Activated CD4-positive, alpha-beta memory T cell treated with anti-CD3 and anti-CD28 coated beads, Interleukin-2, amount 10 ng/mL, durations not matched to agents 7 days and 5 days (primary cell): Measurements from ENCODE around the gene CCDC154. TPM values are rescaled to one million over a fixed set of nuclear protein-coding genes. Genes with fewer than 3 reads are reported as not detected.
A peak's percentile ranks its signal among the peaks of the same experiment; 100 is the strongest.

ENCODE experiments used
- CTCF ChIA-PET: fragments of 350-600 bp; sonication (Branson Sonifier 250); formaldehyde crosslinking; loops from one replicate; lab custom pipeline; 2021; ENCODE audit warnings: antibody characterized with exemption, inconsistent platforms; lab: Charles Lee
- POLR2A ChIA-PET: fragments of 350-600 bp; sonication (Branson Sonifier 250); formaldehyde crosslinking; loops from one replicate; lab custom pipeline; 2021; ENCODE audit warnings: antibody characterized with exemption; lab: Charles Lee
- DNase-seq: peaks from one replicate; pipeline ENCODE4 v3.0.0-alpha.2; 2020
- H3K27ac Mint-ChIP-seq: one replicate; pipeline ENCODE4 v1.8.0; 2021; ENCODE audit warnings: mild to moderate bottlenecking, mixed read lengths
- H3K27me3 Mint-ChIP-seq: one replicate; pipeline ENCODE4 v1.8.0; 2021; ENCODE audit warnings: mixed read lengths
- H3K36me3 Mint-ChIP-seq: one replicate; pipeline ENCODE4 v1.8.0; 2021; ENCODE audit warnings: low read depth, mixed read lengths
- H3K4me1 Mint-ChIP-seq: one replicate; pipeline ENCODE4 v1.8.0; 2021; ENCODE audit warnings: mixed read lengths
- H3K4me3 Mint-ChIP-seq: one replicate; pipeline ENCODE4 v1.8.0; 2021; ENCODE audit warnings: mild to moderate bottlenecking, mixed read lengths
- H3K9me3 Mint-ChIP-seq: one replicate; pipeline ENCODE4 v1.8.0; 2021; ENCODE audit warnings: mixed read lengths
- total RNA-seq, 2 experiments: library from RNA; stranded (reverse); gene quantifications; one replicate each; pipeline ENCODE4 v1.2.3, GENCODE V29; 2021

CCDC154 gene, protein sequence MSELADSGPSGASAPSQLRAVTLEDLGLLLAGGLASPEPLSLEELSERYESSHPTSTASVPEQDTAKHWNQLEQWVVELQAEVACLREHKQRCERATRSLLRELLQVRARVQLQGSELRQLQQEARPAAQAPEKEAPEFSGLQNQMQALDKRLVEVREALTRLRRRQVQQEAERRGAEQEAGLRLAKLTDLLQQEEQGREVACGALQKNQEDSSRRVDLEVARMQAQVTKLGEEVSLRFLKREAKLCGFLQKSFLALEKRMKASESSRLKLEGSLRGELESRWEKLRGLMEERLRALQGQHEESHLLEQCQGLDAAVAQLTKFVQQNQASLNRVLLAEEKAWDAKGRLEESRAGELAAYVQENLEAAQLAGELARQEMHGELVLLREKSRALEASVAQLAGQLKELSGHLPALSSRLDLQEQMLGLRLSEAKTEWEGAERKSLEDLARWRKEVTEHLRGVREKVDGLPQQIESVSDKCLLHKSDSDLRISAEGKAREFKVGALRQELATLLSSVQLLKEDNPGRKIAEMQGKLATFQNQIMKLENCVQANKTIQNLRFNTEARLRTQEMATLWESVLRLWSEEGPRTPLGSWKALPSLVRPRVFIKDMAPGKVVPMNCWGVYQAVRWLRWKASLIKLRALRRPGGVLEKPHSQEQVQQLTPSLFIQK
- total RNA-seq = 1 to 10 TPM; 1.6 to 2.2 TPM

DNA sequence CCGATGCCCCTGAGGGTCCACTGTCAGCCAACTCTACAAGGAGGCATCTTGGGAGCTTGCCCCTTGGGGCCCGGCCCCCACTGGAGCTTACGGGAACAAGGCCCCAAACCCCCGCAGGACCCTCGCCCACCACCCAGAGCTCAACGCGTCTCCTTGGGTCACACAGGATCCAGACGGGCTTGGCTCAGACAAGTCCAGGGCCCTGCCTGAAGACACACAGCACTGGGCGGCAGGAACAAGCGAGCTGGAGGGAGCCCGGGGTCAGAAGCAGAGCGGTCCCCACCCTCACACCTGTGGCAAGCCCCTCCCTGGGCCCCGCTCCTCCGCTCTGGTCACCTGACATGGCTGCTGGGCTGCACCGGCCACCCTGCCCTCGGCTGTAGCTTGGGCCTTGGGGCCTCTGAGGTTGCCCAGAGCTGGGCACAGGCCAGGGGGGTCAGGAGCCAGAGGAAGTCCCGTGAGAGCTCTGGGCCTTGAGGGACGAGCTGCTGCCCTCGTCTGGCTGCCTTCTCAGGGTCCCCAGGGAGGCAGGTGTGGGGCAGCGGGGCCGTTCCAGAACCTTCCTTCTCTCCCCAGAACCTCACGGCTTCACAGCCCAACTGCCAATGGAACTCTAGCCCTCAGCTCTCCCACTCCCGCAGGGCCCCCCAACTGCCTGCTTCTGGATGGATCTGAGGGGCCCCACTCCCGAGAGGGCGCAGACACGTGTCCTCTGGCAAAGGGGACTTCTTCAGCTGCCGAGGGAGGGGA is at the start of gene CCDC154:
Gene CCDC154 (minus strand): TSS at position 577 of the 750 bp plus-strand sequence. CDS start 234 bp downstream, at position 343.
- Mint-ChIP-seq H3K27me3 (no peaks in the 10 kb centered on the region), H3K4me1 (no peaks in the 10 kb centered on the region), H3K27ac (no peak within 1 kb of the TSS), H3K9me3 (no peaks in the 10 kb centered on the region), H3K4me3 (no peak within 1 kb of the TSS), H3K36me3 (no peaks in the 10 kb centered on the region)
- CTCF ChIA-PET = interaction anchor here (1.6 kb wide), 1 partner anchor 23 kb away, joined by 3 read pairs; no protein-coding TSS in a partner anchor
- DNase-seq = no peak
- POLR2A ChIA-PET = interaction anchor here (0.8 kb wide), 1 partner anchor 7 kb away, joined by 3 read pairs; no protein-coding TSS in a partner anchor

GRCh38 chr16:1493746-1494094 is 49.4 kb upstream of the CCDC154 start:
- Mint-ChIP-seq H3K27me3 (no peaks in the 10 kb centered on the region), H3K9me3 (no peaks in the 10 kb centered on the region), H3K4me3 (peak overlapping the region; percentile 94), H3K4me1 (peaks cover 20% of the 10 kb centered on the region), H3K27ac (peak overlapping the region; percentile 70), H3K36me3 (peaks cover 12% of the 10 kb centered on the region)
- CTCF ChIA-PET = interaction anchor here (1.3 kb wide), 1 partner anchor 115 kb away, joined by 3 read pairs; no protein-coding TSS in a partner anchor
- POLR2A ChIA-PET = interaction anchor here (0.9 to 2.5 kb wide), 9 partner anchors 9 to 212 kb away, joined by 3 to 22 read pairs (median 6); partner anchors contain the start of genes CRAMP1, IFT140, JPT2 and MAPK8IP3
- no peak for DNase-seq

- H3K36me3 Mint-ChIP-seq = peaks cover 7% of the 10 kb centered on the region
- peaks cover 20% of the 10 kb centered on the region for H3K4me1 Mint-ChIP-seq
- DNase-seq = peak; percentile 89
- H3K27me3 Mint-ChIP-seq = no peaks in the 10 kb centered on the region
- ChIA-PET CTCF (interaction anchor here (1.6 kb wide), 1 partner anchor 213 kb away, joined by 4 read pairs; the partner anchor contains the start of gene MAPK8IP3), POLR2A (interaction anchor here (0.9 to 2.5 kb wide), 12 partner anchors 9 to 213 kb away, joined by 3 to 22 read pairs (median 4); partner anchors contain the start of genes CRAMP1, IFT140, JPT2 and MAPK8IP3)
- peak within 1 kb of the TSS; percentile 94 for H3K4me3 Mint-ChIP-seq
- peak within 1 kb of the TSS; percentile 94 for H3K27ac Mint-ChIP-seq
- no peaks in the 10 kb centered on the region for H3K9me3 Mint-ChIP-seq
Measured at GRCh38 chr16:1492923-1493745, 48.8 kb upstream of the CCDC154 start, which contains the start of gene TELO2. TSS of gene TELO2 (plus strand) at chr16:1493360. CDS start at chr16:1494282, 922 bp downstream.

GRCh38 chr16:1492082-1492922 is 47.9 kb upstream of the CCDC154 start:
- H3K9me3 Mint-ChIP-seq = no peaks in the 10 kb centered on the region
- POLR2A ChIA-PET = interaction anchor here (0.9 to 2.3 kb wide), 9 partner anchors 9 to 119 kb away, joined by 3 to 22 read pairs (median 5); partner anchors contain the start of genes CRAMP1, IFT140 and UQCC4
- H3K4me3 Mint-ChIP-seq = peak overlapping the region; percentile 94
- H3K27ac Mint-ChIP-seq = peak overlapping the region; percentile 94
- H3K36me3 Mint-ChIP-seq = peaks cover 2% of the 10 kb centered on the region
- no peaks in the 10 kb centered on the region for H3K27me3 Mint-ChIP-seq
- peaks cover 20% of the 10 kb centered on the region for H3K4me1 Mint-ChIP-seq
- DNase-seq = no peak
- CTCF ChIA-PET = interaction anchor here (1.6 kb wide), 1 partner anchor 214 kb away, joined by 4 read pairs; the partner anchor contains the start of gene MAPK8IP3

- no peak overlapping the region for H3K27ac Mint-ChIP-seq
- POLR2A ChIA-PET = interaction anchor here (1.0 to 1.4 kb wide), 3 partner anchors 71 to 215 kb away, joined by 3 to 5 read pairs (median 3); partner anchors contain the start of genes MAPK8IP3 and UQCC4
- CTCF ChIA-PET = no interaction called here
Measured at GRCh38 chr16:1491327-1491726, 47.0 kb upstream of the CCDC154 start.

GRCh38 chr16:1489077-1489476 is 44.7 kb upstream of the CCDC154 start:
- H3K36me3 Mint-ChIP-seq = peaks cover 2% of the 10 kb centered on the region
- ChIA-PET CTCF (no interaction called here), POLR2A (no interaction called here)
- no peak for DNase-seq
- H3K27ac Mint-ChIP-seq = no peak overlapping the region
- no peaks in the 10 kb centered on the region for H3K9me3 Mint-ChIP-seq
- peaks cover 12% of the 10 kb centered on the region for H3K4me1 Mint-ChIP-seq
- no peak overlapping the region for H3K4me3 Mint-ChIP-seq
- H3K27me3 Mint-ChIP-seq = no peaks in the 10 kb centered on the region

More at GRCh38 chr16:1491327-1491726, 47.0 kb upstream of the CCDC154 start:
- Mint-ChIP-seq H3K4me1 (peaks cover 17% of the 10 kb centered on the region), H3K36me3 (peaks cover 2% of the 10 kb centered on the region), H3K9me3 (no peaks in the 10 kb centered on the region), H3K27me3 (no peaks in the 10 kb centered on the region), H3K4me3 (no peak overlapping the region)
- DNase-seq = no peak

GRCh38 chr16:1488619-1489018 is 44.3 kb upstream of the CCDC154 start, which contains the start of gene PTX4:
TSS of gene PTX4 (minus strand) at chr16:1488944. CDS start at chr16:1488909, 35 bp downstream.
- Mint-ChIP-seq H3K27me3 (peaks cover 2% of the 10 kb centered on the region), H3K36me3 (peaks cover 2% of the 10 kb centered on the region), H3K4me3 (no peak within 1 kb of the TSS), H3K27ac (no peak within 1 kb of the TSS), H3K9me3 (no peaks in the 10 kb centered on the region), H3K4me1 (peaks cover 9% of the 10 kb centered on the region)
- POLR2A ChIA-PET = no interaction called here
- CTCF ChIA-PET = no interaction called here
- DNase-seq = no peak

DNA sequence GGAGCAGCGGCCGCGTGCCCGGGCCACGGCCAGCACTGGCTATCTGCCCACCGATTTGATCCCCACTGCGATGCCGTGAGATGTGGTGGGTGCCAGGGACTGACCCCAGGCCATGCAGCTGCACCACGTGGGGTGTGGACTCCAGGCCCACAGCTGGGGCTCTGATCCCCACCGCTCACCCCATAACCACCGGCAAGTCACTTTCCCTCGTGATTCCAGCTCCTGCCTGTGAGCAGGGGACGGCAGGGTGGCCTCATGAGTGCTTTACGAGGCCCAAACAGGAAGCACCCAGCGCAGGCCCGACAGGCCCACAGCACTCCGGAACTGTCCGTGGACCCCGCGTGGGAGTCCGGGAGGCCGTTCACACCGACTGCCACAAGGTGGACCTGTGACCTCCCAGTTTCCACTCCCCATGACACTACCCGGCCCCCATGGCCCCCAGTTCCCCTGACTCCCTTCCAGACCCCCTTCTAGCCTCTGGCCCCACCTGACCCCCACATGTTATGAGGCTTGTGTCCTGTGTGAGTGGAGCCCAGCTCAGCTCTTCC is 43.8 kb upstream of the CCDC154 start:
- DNase-seq = no peak
- POLR2A ChIA-PET = no interaction called here
- CTCF ChIA-PET = no interaction called here
- peaks cover 2% of the 10 kb centered on the region for H3K27me3 Mint-ChIP-seq
- H3K4me3 Mint-ChIP-seq = no peak overlapping the region
- peaks cover 2% of the 10 kb centered on the region for H3K36me3 Mint-ChIP-seq
- no peak overlapping the region for H3K27ac Mint-ChIP-seq
- H3K9me3 Mint-ChIP-seq = no peaks in the 10 kb centered on the region
- peaks cover 9% of the 10 kb centered on the region for H3K4me1 Mint-ChIP-seq

DNA sequence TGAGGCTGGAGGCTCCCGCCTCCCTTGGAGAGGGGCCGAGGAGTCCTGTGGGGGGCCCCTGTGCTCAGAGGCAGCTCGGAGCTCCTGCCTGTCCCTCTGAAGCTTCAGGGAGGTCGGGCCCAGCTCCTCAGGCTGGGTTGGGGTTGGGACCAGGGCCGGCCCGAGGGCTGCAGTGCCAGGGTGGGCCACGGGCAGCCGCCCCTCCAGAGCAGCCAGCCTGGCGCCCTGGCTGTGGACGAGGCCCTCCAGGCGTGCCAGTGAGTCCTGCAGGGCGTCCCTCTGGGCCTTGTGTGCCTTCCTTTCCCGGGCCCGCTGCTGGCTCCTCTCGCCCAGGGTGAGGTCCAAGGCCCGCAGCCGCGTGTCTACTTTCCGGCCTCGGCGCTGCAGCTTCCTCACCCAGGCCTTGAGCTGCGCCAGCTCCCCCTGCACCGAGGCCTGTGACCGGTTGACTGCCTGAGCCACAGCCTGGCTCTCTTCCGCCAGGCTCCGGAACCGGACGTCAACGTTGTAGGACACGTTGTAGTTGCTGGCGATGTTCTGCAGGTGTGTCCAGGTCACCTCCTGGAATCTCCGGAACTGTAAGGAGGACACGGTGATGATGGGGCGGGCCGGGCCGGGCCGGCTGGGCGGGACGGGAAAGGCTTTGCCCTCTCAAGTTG is 43.2 kb upstream of the CCDC154 start:
- peaks cover 3% of the 10 kb centered on the region for H3K4me1 Mint-ChIP-seq
- no peaks in the 10 kb centered on the region for H3K36me3 Mint-ChIP-seq
- POLR2A ChIA-PET = no interaction called here
- H3K27ac Mint-ChIP-seq = no peak overlapping the region
- no peak overlapping the region for H3K4me3 Mint-ChIP-seq
- CTCF ChIA-PET = no interaction called here
- no peaks in the 10 kb centered on the region for H3K9me3 Mint-ChIP-seq
- no peak for DNase-seq
- H3K27me3 Mint-ChIP-seq = peaks cover 2% of the 10 kb centered on the region

DNA sequence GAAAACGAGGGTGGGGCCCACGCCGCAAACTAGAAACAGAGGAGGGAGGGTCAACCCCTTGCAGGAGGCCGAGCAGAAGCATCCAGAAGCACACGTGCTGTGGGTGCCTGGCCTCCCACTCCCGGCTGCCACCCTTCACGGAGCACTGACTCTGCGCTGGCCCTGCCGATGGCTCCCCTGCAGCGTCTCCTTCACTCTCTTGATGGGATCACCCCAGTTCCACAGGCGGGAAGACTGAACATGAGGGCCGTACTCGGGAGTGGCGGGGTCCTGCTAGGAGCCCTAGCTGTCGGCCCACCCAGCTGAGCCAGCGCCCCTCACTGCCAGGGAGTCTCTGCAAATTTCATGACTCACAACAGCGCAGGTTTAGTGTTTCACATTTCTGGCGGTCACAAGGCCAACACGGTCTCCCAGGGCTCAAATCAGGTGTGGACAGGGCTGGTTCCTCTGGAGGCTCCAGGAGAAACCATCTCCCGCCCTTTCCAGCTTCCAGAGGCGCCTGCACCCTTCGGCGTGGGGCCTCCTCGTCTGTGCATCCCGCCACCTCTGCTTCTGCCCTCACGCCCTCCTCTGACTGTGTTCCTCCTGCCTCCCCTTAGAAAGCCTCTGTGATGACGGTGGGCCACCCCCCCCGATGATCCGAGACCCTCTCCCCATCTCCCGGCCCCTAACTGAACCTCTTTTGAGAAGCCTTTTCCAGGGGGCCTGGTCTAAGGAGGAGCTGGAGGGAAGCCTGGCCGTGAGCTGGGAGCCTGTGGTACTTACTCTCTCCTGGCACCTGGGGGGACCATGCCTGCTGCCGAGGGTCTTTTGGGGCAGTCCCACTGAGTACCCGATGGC is 42.4 kb upstream of the CCDC154 start:
- H3K4me3 Mint-ChIP-seq = no peak overlapping the region
- DNase-seq = no peak
- no peak overlapping the region for H3K27ac Mint-ChIP-seq
- H3K9me3 Mint-ChIP-seq = no peaks in the 10 kb centered on the region
- H3K27me3 Mint-ChIP-seq = peaks cover 2% of the 10 kb centered on the region
- no peaks in the 10 kb centered on the region for H3K4me1 Mint-ChIP-seq
- CTCF ChIA-PET = no interaction called here
- POLR2A ChIA-PET = no interaction called here
- no peaks in the 10 kb centered on the region for H3K36me3 Mint-ChIP-seq
